IPS-18c (cell line): ENCODE data around the gene IFNGR2.
"Not testable (repeated sequence)": the region's sequence is repeated elsewhere in the genome, so short reads cannot be mapped to it uniquely, and the experiment has no call there.

Source experiments
- H3K4me3 ChIP-seq: 2 replicates; pipeline ENCODE4 v1.7.0; 2013; ENCODE audit warnings: low read depth, mild to moderate bottlenecking, low read length, moderate library complexity; ENCODE audit not compliant: insufficient read depth
- H3K9me3 ChIP-seq: one replicate; pipeline ENCODE4 v1.6.1; 2013; ENCODE audit warnings: mild to moderate bottlenecking, low read length, moderate library complexity; ENCODE audit not compliant: control insufficient read depth, insufficient read depth

Gene IFNGR2

GRCh38 chr21:33392284-33392985, 10.8 kb upstream of the IFNGR2 start:
- no peaks in the 10 kb centered on the region for H3K9me3 ChIP-seq
- no peak overlapping the region for H3K4me3 ChIP-seq

- H3K9me3 ChIP-seq, result no peaks in the 10 kb centered on the region
- no peak overlapping the region for H3K4me3 ChIP-seq
Measured at GRCh38 chr21:33393348-33393747, 9.9 kb upstream of the IFNGR2 start.

- Histone ChIP-seq H3K4me3 (no peak overlapping the region), H3K9me3 (no peaks in the 10 kb centered on the region)
Measured at GRCh38 chr21:33394260-33394659, 9.0 kb upstream of the IFNGR2 start.

GRCh38 chr21:33395891-33396331, 7.3 kb upstream of the IFNGR2 start:
- no peak overlapping the region for H3K4me3 ChIP-seq

GRCh38 chr21:33396436-33396835, 6.8 kb upstream of the IFNGR2 start:
- Histone ChIP-seq H3K4me3 (no peak overlapping the region), H3K9me3 (no peaks in the 10 kb centered on the region)

More at GRCh38 chr21:33395891-33396331, 7.3 kb upstream of the IFNGR2 start:
- H3K9me3 ChIP-seq, result no peaks in the 10 kb centered on the region

GRCh38 chr21:33396951-33397350, 6.3 kb upstream of the IFNGR2 start:
- Histone ChIP-seq H3K4me3 (no peak overlapping the region), H3K9me3 (no peaks in the 10 kb centered on the region)

GRCh38 chr21:33397717-33398116, 5.5 kb upstream of the IFNGR2 start:
- Histone ChIP-seq H3K4me3 (no peak overlapping the region), H3K9me3 (no peaks in the 10 kb centered on the region)

- no peak overlapping the region for H3K4me3 ChIP-seq
- H3K9me3 ChIP-seq, result no peaks in the 10 kb centered on the region
Measured at GRCh38 chr21:33398361-33398760, 4.9 kb upstream of the IFNGR2 start.

GRCh38 chr21:33401630-33401992, 1.6 kb upstream of the IFNGR2 start:
- Histone ChIP-seq H3K4me3 (no peak overlapping the region), H3K9me3 (no peaks in the 10 kb centered on the region)

GRCh38 chr21:33402001-33402979, 923 bp upstream of the IFNGR2 start:
- H3K4me3 ChIP-seq, result peak overlapping the region; percentile 43; the same call in 1 of the 2 replicates

GRCh38 chr21:33403786-33404585, 773 bp downstream of the IFNGR2 start:
- H3K4me3 ChIP-seq, result peak overlapping the region; percentile 75
- H3K9me3 ChIP-seq, result no peaks in the 10 kb centered on the region

More at GRCh38 chr21:33402001-33402979, 923 bp upstream of the IFNGR2 start:
- H3K9me3 ChIP-seq, result no peaks in the 10 kb centered on the region

GRCh38 chr21:33406493-33406892, 3.3 kb downstream of the IFNGR2 start:
- H3K4me3 ChIP-seq, result no peak overlapping the region
- no peaks in the 10 kb centered on the region for H3K9me3 ChIP-seq

GRCh38 chr21:33411949-33412430, 8.8 kb downstream of the IFNGR2 start:
- Histone ChIP-seq H3K9me3 (peaks cover 2% of the 10 kb centered on the region), H3K4me3 (no peak overlapping the region)

GRCh38 chr21:33412439-33412831, 9.2 kb downstream of the IFNGR2 start:
- not testable (repeated sequence) for H3K4me3 ChIP-seq, H3K9me3 ChIP-seq

GRCh38 chr21:33412832-33413519, 9.8 kb downstream of the IFNGR2 start:
- peaks cover 2% of the 10 kb centered on the region for H3K9me3 ChIP-seq
- H3K4me3 ChIP-seq, result no peak overlapping the region

GRCh38 chr21:33414068-33414467, 10.9 kb downstream of the IFNGR2 start:
- H3K4me3 ChIP-seq, result no peak overlapping the region
- peaks cover 2% of the 10 kb centered on the region for H3K9me3 ChIP-seq

GRCh38 chr21:33414926-33415325, 11.7 kb downstream of the IFNGR2 start:
- peaks cover 2% of the 10 kb centered on the region for H3K9me3 ChIP-seq
- no peak overlapping the region for H3K4me3 ChIP-seq
